OCI-LY7 (cell line): Measurements from ENCODE around the gene SPECC1L. TPM values are rescaled to one million over a fixed set of nuclear protein-coding genes. Genes with fewer than 3 reads are reported as not detected.

Experiments used
- BruUV-seq: library from RNA; stranded (reverse); fragments of 400-500 nt; replicated peaks from 2 replicates; lab custom pipeline; 2021; lab: Mats Ljungman, UMichigan
- CTCF ChIA-PET: fragments of 300-600 bp; sonication (Branson Sonifier 250); formaldehyde crosslinking; loops from one replicate; lab custom pipeline; 2022; ENCODE audit warnings: antibody characterized with exemption; ENCODE audit not compliant: unreplicated experiment; lab: Charles Lee
- POLR2A ChIA-PET: fragments of 300-600 bp; sonication (Branson Sonifier 250); formaldehyde crosslinking; loops from one replicate; lab custom pipeline; 2022; ENCODE audit warnings: antibody characterized with exemption; lab: Charles Lee
- DNase-seq: peaks from one replicate; pipeline ENCODE4 v3.0.0-alpha.2; 2015; ENCODE audit warnings: low spot score
- H2AFZ ChIP-seq: fragments of 200-600 bp; sonication (generic), shearing (Covaris generic); 2 replicates; pipeline ENCODE4 v1.6.1; 2014; ENCODE audit warnings: mild to moderate bottlenecking, antibody characterized with exemption, low read length, moderate library complexity
- H3K27ac ChIP-seq: fragments of 200-600 bp; sonication (generic); 2 replicates; pipeline ENCODE4 v1.5.1; 2014; ENCODE audit warnings: mixed run types, low read depth, mild to moderate bottlenecking, moderate library complexity, low read length, inconsistent platforms; ENCODE audit not compliant: poor library complexity, severe bottlenecking
- H3K36me3 ChIP-seq: fragments of 200-600 bp; sonication (generic); 2 replicates; pipeline ENCODE4 v1.6.1; 2014; ENCODE audit warnings: mild to moderate bottlenecking, antibody characterized with exemption, low read length, moderate library complexity, mixed read lengths; ENCODE audit not compliant: insufficient read depth
- H3K4me1 ChIP-seq: fragments of 200-600 bp; sonication (generic); 2 replicates; pipeline ENCODE4 v1.5.1; 2014; ENCODE audit warnings: mild to moderate bottlenecking, low read length; ENCODE audit not compliant: insufficient read depth, poor library complexity, severe bottlenecking
- H3K4me2 ChIP-seq: fragments of 200-600 bp; sonication (generic); 2 replicates; pipeline ENCODE4 v1.6.1; 2014; ENCODE audit warnings: mild to moderate bottlenecking, low read length
- H3K4me3 ChIP-seq: fragments of 200-600 bp; sonication (generic); 2 replicates; pipeline ENCODE4 v1.5.1; 2014; ENCODE audit warnings: mild to moderate bottlenecking, low read depth, low read length; ENCODE audit not compliant: poor library complexity, severe bottlenecking
- H3K79me2 ChIP-seq: fragments of 200-600 bp; sonication (generic); 2 replicates; pipeline ENCODE4 v1.6.1; 2016; ENCODE audit warnings: low read depth, mild to moderate bottlenecking, low read length, moderate library complexity, mixed read lengths; ENCODE audit not compliant: insufficient read depth
- H3K9me2 ChIP-seq: fragments of 200-600 bp; sonication (generic); 2 replicates; pipeline ENCODE4 v1.6.1; 2016; ENCODE audit warnings: mild to moderate bottlenecking, low read length, mixed read lengths; ENCODE audit not compliant: insufficient read depth
- H3K9me3 ChIP-seq: fragments of 200-600 bp; sonication (generic); 2 replicates; pipeline ENCODE4 v1.6.1; 2014; ENCODE audit warnings: mild to moderate bottlenecking, mixed run types, low read length, mixed read lengths
- H4K20me1 ChIP-seq: fragments of 200-600 bp; sonication (generic); 2 replicates; pipeline ENCODE4 v1.6.1; 2014; ENCODE audit warnings: mild to moderate bottlenecking, antibody characterized with exemption, low read length, moderate library complexity, mixed read lengths; ENCODE audit not compliant: insufficient read depth
- CTCF ChIP-seq: fragments of 200-600 bp; sonication (generic); conservative IDR thresholded peaks from 2 replicates; pipeline ENCODE4 v1.5.1; 2014; ENCODE audit warnings: mild to moderate bottlenecking, antibody characterized with exemption, low read length, moderate library complexity, mixed read lengths
- EZH2phosphoT487 ChIP-seq: fragments of 200-600 bp; sonication (generic); IDR thresholded peaks from 2 replicates; pipeline ENCODE4 v1.6.1; 2018; ENCODE audit warnings: low read depth, borderline replicate concordance, mild to moderate bottlenecking, mixed run types, antibody characterized with exemption, low read length, moderate library complexity, mixed read lengths
- intact Hi-C: fragments of 100-400 bp; cut with micrococcal nuclease; formaldehyde crosslinking; loops from one replicate; pipeline ENCODE4 v1.10.0; 2022; ENCODE audit not compliant: unreplicated experiment
- total RNA-seq, 2 experiments: library from RNA; depleted of rRNA in 1 of 2; stranded (reverse); fragments of >200 nt in 1 of 2; shearing (Covaris generic) in 1 of 2; gene quantifications; 2 replicates each; pipeline ENCODE4 v1.2.3, GENCODE V29; 2014 to 2022

SPECC1L gene
- total RNA-seq, 2 experiments from 2014 or later, result 47.0 to 66.2 TPM

GRCh38 chr22:24413271-24413670 is 142.6 kb downstream of the SPECC1L start:
- Histone ChIP-seq H2AFZ (no peak overlapping the region), H3K9me2 (no peaks in the 10 kb centered on the region), H3K4me2 (no peak overlapping the region), H4K20me1 (no peaks in the 10 kb centered on the region), H3K27ac (no peak overlapping the region), H3K36me3 (peaks cover 33% of the 10 kb centered on the region), H3K4me1 (no peaks in the 10 kb centered on the region), H3K9me3 (no peaks in the 10 kb centered on the region), H3K79me2 (no peaks in the 10 kb centered on the region), H3K4me3 (no peak overlapping the region)
- ChIA-PET POLR2A (no interaction called here), CTCF (no interaction called here)
- intact Hi-C loops, result no loop called here
- TF ChIP-seq EZH2phosphoT487, result no peak
- no peak for TF ChIP-seq CTCF
- DNase-seq, result no peak
- no TSS peak for BruUV-seq

- CTCF ChIA-PET, result no interaction called here
Measured at GRCh38 chr22:24413736-24414385, 143.2 kb downstream of the SPECC1L start.

More at GRCh38 chr22:24413736-24414385, 143.2 kb downstream of the SPECC1L start:
- H3K4me2 ChIP-seq, result no peak overlapping the region
- no peaks in the 10 kb centered on the region for H3K9me2 ChIP-seq
- intact Hi-C loops, result no loop called here
- POLR2A ChIA-PET, result no interaction called here
- no peak overlapping the region for H2AFZ ChIP-seq
- DNase-seq, result no peak
- H3K4me1 ChIP-seq, result no peaks in the 10 kb centered on the region
- TF ChIP-seq EZH2phosphoT487 (no peak), CTCF (no peak)
- no peak overlapping the region for H3K4me3 ChIP-seq
- H3K79me2 ChIP-seq, result no peaks in the 10 kb centered on the region
- BruUV-seq, result no TSS peak
- H3K9me3 ChIP-seq, result no peaks in the 10 kb centered on the region
- H3K27ac ChIP-seq, result no peak overlapping the region
- no peaks in the 10 kb centered on the region for H4K20me1 ChIP-seq
- H3K36me3 ChIP-seq, result peaks cover 33% of the 10 kb centered on the region
